ENCODE results near the gene PPP2R5C. TPM values are rescaled to one million over a fixed set of nuclear protein-coding genes. Genes with fewer than 3 reads are reported as not detected.

The PPP2R5C gene
- total and polyA plus RNA-seq, 12 donors = 66.8 to 257 (median 222) TPM

GRCh38 chr14:101726295-101726953, 35.1 kb upstream of the PPP2R5C start:
- Histone ChIP-seq H3K4me1 (peaks cover 0 to 24% (median 7%) of the 10 kb centered on the region in 9 donors), H3K27me3 (no peaks in the 10 kb centered on the region), H3K27ac (no peak overlapping the region), H3K4me3 (no peak overlapping the region), H3K9me3 (no peaks in the 10 kb centered on the region), H3K36me3 (no peaks in the 10 kb centered on the region)
- ATAC-seq (no peak), DNase-seq (no peak)
- intact Hi-C loops (cut with DNase I) = no loop called here
- no peak for TF ChIP-seq CTCF (IDR thresholded peaks at IDR 0.05)
- WGBS, 2 donors = 80 to 82% methylated on average over 14 of the region's 14 CpGs

GRCh38 chr14:101726954-101727302, 34.6 kb upstream of the PPP2R5C start:
- H3K4me3 ChIP-seq = no peak overlapping the region
- H3K27me3 ChIP-seq = no peaks in the 10 kb centered on the region
- no peak for DNase-seq
- TF ChIP-seq CTCF (IDR thresholded peaks at IDR 0.05) = no peak
- H3K9me3 ChIP-seq = no peaks in the 10 kb centered on the region
- peaks cover 0 to 24% (median 7%) of the 10 kb centered on the region in 9 donors for H3K4me1 ChIP-seq
- H3K27ac ChIP-seq = no peak overlapping the region
- H3K36me3 ChIP-seq = no peaks in the 10 kb centered on the region
- no peak for ATAC-seq
- intact Hi-C loops (cut with DNase I) = no loop called here
- 67 to 83% methylated on average over 8 of the region's 8 CpGs for WGBS, 2 donors

- no peaks in the 10 kb centered on the region for H3K36me3 ChIP-seq
- H3K4me3 ChIP-seq = no peak overlapping the region
- H3K9me3 ChIP-seq = no peaks in the 10 kb centered on the region
- no peak for ATAC-seq
- no peak overlapping the region for H3K27ac ChIP-seq
- peaks cover 0 to 25% (median 7%) of the 10 kb centered on the region in 9 donors for H3K4me1 ChIP-seq
- DNase-seq = no peak
- H3K27me3 ChIP-seq = no peaks in the 10 kb centered on the region
- 83% methylated on average over 7 of the region's 7 CpGs for WGBS, 2 donors
- TF ChIP-seq CTCF (IDR thresholded peaks at IDR 0.05) = no peak
- intact Hi-C loops (cut with DNase I) = no loop called here
Observed at GRCh38 chr14:101727611-101728366, 33.7 kb upstream of the PPP2R5C start.

GRCh38 chr14:101728367-101728742, 33.2 kb upstream of the PPP2R5C start:
- peaks cover 0 to 4% (median 0%) of the 10 kb centered on the region in 11 donors for H3K9me3 ChIP-seq
- no peak overlapping the region for H3K4me3 ChIP-seq
- intact Hi-C loops (cut with DNase I) = no loop called here
- H3K27me3 ChIP-seq = no peaks in the 10 kb centered on the region
- H3K4me1 ChIP-seq = peaks cover 0 to 25% (median 7%) of the 10 kb centered on the region in 9 donors
- no peak for TF ChIP-seq CTCF (IDR thresholded peaks at IDR 0.05)
- no peak overlapping the region for H3K27ac ChIP-seq
- ATAC-seq = no peak
- no peaks in the 10 kb centered on the region for H3K36me3 ChIP-seq
- 94 to 96% methylated on average over 10 of the region's 10 CpGs for WGBS, 2 donors
- no peak for DNase-seq

Data from heart right ventricle (tissue), 16 donors.